ENCODE measurements around the gene UBXN11. TPM values are rescaled to one million over a fixed set of nuclear protein-coding genes. Genes with fewer than 3 reads are reported as not detected.

UBXN11 gene
- total and polyA plus RNA-seq, 2 of the 13 experiments (the other 11 are each of a cell fraction or from before 2014, with no cell fraction given) = 9.3 to 10.4 TPM

- TF ChIP-seq THYN1 (CRISPR knock-in tag; IDR thresholded peaks at IDR 0.05; ENCODE audit: borderline replicate concordance, low read depth) (no peak), FOSL1 (CRISPR knock-in tag; IDR thresholded peaks at IDR 0.05; ENCODE audit: borderline replicate concordance) (peak; percentile 89; the same call in 1 of the 2 replicates), ZBTB14 (CRISPR knock-in tag; IDR thresholded peaks at IDR 0.05) (no peak), ZNF337 (CRISPR knock-in tag; IDR thresholded peaks at IDR 0.05; ENCODE audit: borderline replicate concordance, low read depth) (peak; percentile 38; the same call in 1 of the 2 replicates), HNRNPK (IDR thresholded peaks at IDR 0.05; ENCODE audit: low read depth, low read length, poor library complexity, severe bottlenecking) (no peak), ZSCAN31 (CRISPR knock-in tag; IDR thresholded peaks at IDR 0.05; ENCODE audit: low read depth) (peak; percentile 61; the same call in 1 of the 2 replicates), ZBTB46 (CRISPR knock-in tag; IDR thresholded peaks at IDR 0.05; ENCODE audit: borderline replicate concordance) (no peak; the same call in 1 of the 2 replicates), TFDP1 (CRISPR knock-in tag; IDR thresholded peaks at IDR 0.05; ENCODE audit: borderline replicate concordance) (peak; percentile 60; the same call in 1 of the 2 replicates), PPARG (CRISPR knock-in tag; conservative IDR thresholded peaks at IDR 0.05) (peak; percentile 83), RBFOX2 (IDR thresholded peaks at IDR 0.05; ENCODE audit: low read depth, low read length) (0 out of 2 replicates have a peak, but pooled peaks have one; percentile 58), TRAFD1 (CRISPR knock-in tag; IDR thresholded peaks at IDR 0.05; ENCODE audit: borderline replicate concordance) (no peak), ZBTB1 (CRISPR knock-in tag; IDR thresholded peaks at IDR 0.05; ENCODE audit: borderline replicate concordance) (no peak), ZBTB42 (CRISPR knock-in tag; IDR thresholded peaks at IDR 0.05) (no peak), BCL3 (CRISPR knock-in tag; IDR thresholded peaks at IDR 0.05) (peak; percentile 62), CREM (IDR thresholded peaks at IDR 0.05) (peak; percentile 90), CREM (CRISPR knock-in tag; IDR thresholded peaks at IDR 0.05) (no peak), SALL1 (CRISPR knock-in tag; IDR thresholded peaks at IDR 0.05) (peak; percentile 97), SRSF1 (optimal IDR thresholded peaks at IDR 0.05; ENCODE audit: low read depth, low read length) (peak; percentile 59), ZNF784 (CRISPR knock-in tag; IDR thresholded peaks at IDR 0.05; ENCODE audit: borderline replicate concordance) (peak; percentile 48; the same call in 1 of the 2 replicates), ZNF850 (CRISPR knock-in tag; conservative IDR thresholded peaks at IDR 0.05) (no peak)
These were observed 44.5 kb upstream of the UBXN11 start (continued) for GRCh38 chr1:26350701-26351589.
